Measurements from ENCODE around the gene CD247.
A peak's percentile ranks its signal among the peaks of the same experiment; 100 is the strongest.
"Not testable (repeated sequence)": the region's sequence is repeated elsewhere in the genome, so short reads cannot be mapped to it uniquely, and the experiment has no call there.

The CD247 gene

DNA sequence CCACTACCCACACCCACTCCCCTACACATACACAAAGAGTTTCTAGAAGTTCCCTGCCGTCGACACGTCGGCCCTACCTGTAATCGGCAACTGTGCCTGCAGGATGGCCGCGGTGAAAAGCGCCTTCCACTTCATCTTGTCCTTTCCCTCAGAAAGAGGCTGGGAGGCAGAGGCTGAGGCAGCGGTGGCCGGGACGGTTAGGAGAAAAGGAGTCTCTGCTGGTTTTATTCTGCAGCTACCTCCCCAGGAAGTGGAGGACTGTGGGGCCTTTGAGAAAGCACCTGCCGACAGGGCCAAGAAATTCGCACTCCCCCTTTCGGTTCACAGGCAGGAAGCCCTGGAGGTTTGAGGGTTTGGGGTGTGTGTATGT lies at the start of gene CD247:
Gene CD247, minus strand, starts transcription at position 199 of the 370 bp plus-strand sequence. Its CDS starts 64 bp downstream, at position 135.
- peak in 1 of 2 donors; percentile 49 for DNase-seq (ENCODE audit: extremely low read depth in 1 of 2, low read depth in 1 of 2)

DNA sequence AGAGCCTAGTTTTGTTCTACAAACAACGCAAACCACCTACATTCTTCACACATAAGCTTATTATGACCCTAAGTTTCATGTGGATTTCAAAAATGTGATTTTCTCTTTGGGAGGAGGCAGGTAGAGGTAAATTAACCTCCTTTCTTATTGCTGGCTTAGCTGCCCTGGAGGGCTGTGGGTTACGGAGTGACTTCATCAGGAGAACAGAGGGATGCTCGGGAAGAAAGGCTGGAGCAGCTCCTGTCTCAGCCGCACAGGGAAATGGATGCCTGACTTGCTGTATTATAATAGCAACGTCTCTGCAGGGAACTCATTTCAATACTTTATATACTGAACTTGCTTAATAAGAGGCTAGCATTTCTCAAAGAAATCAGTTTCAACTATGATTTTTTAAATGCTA lies 49.3 kb upstream of the CD247 start:
- DNase-seq (ENCODE audit: extremely low read depth in 1 of 2, low read depth in 1 of 2) = no peak

DNA sequence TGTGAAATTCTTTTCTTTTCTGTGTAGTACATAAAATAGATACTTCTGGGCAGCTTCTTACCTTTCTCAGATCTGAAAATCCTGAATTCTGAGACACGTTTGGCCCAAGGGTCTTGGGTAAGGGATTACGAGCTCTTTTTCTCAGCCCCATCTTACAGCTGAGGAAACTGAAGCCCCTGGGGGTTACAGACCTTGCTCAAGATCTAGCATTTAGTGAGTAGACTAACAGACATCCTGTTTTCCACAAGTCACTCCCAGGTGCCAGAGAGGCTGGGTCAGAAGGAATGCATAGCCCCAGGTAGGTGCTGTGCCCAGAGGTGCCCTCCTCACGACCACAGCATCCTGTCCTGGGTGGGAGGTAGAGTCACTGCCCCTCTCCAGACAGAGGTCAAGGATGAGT lies 48.4 kb upstream of the CD247 start:
- DNase-seq (ENCODE audit: extremely low read depth in 1 of 2, low read depth in 1 of 2) = no peak

DNA sequence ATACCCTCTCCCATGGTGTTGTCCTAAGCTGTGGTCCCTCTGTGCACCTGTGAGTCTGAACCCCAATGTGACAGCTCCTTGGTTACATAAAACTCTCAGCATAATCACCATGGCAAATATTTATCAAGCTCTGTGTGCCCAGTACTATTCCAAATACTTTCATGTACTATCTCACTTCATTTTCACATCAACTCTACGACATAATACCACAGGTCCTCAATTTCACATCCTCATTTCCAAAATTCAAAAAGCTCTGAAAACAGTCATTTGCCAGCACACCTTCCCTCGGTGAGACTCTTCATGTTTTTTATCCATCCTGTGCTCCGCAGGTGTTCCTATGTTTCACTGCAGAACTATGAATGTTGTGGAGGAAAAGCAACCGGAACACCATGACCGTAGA lies 47.6 kb upstream of the CD247 start:
- DNase-seq (ENCODE audit: extremely low read depth in 1 of 2, low read depth in 1 of 2) = no peak

DNA sequence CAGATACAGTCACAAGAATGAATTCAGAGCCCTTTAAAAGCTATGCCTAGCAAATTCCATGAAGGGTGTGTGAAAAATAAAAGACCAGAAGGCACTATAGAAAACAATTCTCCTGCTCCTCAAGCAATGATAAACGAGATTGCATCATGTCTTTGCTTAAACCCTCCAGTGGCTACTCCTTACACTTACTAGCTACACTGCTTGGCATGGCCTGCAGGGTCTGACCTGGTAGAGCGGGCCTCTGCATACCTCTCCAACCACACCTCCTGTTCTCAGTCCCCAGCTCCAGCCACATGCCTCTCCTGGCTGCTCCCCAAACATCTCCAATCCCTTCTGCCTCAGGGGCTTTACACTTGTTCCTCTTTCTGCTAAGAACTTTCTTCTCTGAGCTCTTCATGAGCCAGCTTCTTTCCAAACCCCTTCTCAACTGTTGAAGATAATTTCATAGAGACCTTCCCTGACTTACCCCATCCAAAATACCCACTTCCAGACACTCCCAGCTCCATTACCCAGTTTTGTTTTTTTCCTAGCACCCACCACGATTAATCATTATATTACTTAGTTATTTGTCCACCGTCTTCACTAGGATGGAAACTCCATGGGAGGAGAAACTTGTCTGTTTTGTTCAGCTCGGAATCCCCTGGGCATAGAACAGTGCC lies 46.4 kb upstream of the CD247 start:
- DNase-seq (ENCODE audit: extremely low read depth in 1 of 2, low read depth in 1 of 2) = no peak

DNA sequence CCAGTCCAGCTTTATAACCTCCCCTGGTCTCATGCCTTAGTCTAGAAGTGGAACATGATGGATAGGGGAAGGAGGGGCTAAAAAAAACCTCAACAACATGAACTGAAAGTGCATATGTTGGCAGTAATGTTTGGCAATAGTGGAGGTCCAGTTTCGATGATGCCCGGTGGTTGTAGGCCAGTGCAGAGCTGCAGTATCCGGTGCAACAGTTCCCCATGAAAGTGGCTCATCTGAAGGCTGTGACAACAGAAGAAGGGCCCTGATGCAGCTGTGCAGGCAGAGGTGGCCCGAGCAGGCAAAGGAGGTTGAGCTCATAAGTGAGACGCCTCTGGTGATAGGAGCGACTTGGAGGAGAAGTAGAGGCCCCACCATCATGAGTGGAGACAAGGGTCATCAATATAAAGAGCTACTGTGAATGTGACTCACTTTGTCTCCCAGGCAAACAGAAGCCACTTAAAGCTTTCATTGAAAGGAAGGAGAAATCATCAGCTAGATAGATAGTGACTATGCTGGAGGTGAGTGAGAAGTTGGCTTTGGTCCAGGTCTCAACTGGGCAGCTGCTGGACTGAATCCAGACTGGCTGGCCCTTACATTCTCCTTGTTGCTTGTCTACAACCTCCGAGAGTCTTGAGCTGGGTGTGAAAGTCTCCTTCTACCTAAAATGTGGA lies 45.4 kb upstream of the CD247 start:
- no peak for DNase-seq (ENCODE audit: extremely low read depth in 1 of 2, low read depth in 1 of 2)

DNA sequence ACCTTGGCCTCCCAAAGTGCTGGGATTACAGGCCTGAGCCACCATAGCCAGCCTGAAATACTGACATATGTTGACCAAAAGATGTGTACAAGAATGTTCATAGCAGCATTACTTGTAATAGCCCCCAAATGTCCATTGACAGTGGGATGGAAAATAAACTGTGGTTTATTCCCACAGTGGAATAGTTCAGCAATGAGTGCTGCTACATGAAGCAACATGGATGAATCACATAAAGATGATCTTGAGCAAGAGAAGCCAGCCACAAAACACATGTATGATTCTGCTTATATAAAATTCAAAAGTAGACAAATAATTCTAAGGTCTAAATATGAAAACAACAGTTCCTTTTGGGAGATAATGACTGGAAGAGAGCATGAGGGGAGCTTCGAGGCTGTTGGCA lies 44.4 kb upstream of the CD247 start:
- DNase-seq (ENCODE audit: extremely low read depth in 1 of 2, low read depth in 1 of 2) = no peak

DNA sequence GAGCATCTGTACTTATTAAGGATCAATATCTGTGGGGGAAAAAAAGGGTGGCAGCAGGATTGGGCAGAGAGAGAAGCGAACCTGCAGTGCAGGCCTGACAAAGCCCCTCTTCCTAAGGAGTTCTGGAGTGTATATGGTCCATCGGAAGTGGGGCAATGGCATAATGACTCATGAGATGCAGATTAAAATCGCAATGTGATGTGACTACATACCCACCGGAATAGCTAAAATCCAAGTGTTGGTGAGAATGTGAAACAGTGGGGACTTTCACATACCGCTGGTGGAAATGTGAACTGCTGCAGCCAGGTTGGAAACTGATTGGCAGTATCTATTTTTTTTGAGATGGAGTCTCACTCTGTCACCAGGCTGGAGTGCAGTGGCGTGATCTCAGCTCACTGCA lies 43.4 kb upstream of the CD247 start:
- no peak for DNase-seq (ENCODE audit: extremely low read depth in 1 of 2, low read depth in 1 of 2)

DNA sequence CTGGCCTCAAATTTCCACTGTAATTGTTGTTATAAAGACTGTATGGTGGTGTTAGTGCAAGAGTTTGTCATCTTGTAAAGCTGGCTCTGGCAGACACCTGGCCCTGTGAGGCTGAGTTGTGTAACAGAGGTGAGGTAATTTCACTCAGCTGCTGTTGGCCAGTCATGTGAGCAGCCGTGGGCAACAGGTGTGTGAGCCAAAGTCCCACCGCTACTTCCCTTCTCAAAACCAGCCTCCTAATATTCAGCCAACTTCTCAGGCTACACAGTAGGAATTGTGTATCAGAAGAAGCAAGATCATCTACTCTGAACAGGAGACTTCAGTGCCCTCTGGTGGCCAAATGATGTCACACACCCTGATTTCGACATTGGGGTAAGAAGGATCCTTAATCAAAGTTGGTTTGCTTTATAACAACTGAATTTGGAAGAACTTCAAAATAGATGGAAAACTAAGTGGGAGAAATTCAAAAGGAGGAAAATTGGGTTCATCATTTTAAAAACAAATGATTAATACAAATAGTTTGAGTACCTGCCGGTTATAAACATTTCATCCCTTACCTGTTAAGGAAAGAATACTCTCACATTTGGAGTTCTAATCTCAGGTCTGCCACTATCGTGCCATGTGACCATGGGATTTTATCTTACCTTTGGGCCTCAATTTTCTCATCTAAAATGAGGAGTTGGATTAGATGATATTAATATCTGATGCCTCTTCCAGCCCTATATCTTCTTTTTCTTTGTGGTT lies 37.8 kb upstream of the CD247 start:
- peak; percentile 29 to 64 for DNase-seq (ENCODE audit: extremely low read depth in 1 of 2, low read depth in 1 of 2)

DNA sequence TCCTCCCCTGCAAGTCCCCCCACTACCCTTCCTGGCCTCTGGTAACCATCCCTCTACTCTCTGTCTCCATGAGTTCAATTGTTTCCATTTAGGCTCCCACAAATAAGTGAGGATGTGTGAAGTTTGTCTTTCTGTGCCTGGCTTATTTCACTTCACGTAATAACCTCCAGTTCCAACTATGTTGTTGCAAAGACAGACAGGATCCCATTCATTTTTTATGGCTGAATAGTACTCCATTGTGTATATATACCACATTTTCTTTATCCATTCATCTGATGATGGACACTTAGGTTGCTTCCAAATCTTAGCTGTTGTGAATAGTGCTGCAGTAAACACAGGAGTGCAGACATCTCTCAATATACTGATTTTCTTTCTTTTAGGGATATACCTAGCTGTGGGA lies 36.7 kb upstream of the CD247 start:
- not testable (repeated sequence) for DNase-seq (ENCODE audit: extremely low read depth in 1 of 2, low read depth in 1 of 2)

DNA sequence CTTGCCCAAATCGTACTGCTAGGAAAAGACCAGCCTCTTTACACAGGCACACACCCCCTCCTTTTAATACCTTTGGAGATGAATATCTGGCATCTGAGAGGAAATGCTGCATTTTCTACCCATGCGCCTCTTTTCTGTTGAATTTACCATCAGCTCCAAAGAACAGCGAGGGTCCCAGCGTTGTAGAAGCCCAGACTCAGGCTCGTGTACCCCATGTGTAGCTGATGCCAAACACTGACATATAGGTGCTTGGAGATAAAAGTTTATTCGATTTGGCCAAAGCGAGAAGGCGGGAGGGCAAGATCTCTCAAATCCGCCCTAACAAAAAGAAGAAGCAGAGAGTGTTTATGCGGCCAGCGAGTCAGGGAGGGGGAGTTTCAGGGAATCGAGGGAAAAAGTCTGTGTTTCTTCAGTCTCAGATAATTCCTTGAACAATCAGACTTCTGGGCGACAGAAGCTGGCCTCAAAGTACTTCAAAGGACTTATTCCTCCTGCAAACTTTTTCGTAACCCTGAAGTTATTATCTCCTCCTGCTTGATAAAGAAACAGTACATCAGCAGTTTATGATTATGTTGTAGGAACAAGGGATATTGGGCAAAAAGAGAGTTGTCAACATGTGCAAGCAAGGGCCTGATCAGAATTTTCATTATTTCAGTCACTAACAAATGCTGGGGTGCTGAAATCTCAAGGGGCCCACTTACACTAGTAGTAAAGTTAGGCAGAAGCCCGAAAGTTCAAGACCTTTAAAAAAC lies 35.9 kb upstream of the CD247 start:
- no peak for DNase-seq (ENCODE audit: extremely low read depth in 1 of 2, low read depth in 1 of 2)

DNA sequence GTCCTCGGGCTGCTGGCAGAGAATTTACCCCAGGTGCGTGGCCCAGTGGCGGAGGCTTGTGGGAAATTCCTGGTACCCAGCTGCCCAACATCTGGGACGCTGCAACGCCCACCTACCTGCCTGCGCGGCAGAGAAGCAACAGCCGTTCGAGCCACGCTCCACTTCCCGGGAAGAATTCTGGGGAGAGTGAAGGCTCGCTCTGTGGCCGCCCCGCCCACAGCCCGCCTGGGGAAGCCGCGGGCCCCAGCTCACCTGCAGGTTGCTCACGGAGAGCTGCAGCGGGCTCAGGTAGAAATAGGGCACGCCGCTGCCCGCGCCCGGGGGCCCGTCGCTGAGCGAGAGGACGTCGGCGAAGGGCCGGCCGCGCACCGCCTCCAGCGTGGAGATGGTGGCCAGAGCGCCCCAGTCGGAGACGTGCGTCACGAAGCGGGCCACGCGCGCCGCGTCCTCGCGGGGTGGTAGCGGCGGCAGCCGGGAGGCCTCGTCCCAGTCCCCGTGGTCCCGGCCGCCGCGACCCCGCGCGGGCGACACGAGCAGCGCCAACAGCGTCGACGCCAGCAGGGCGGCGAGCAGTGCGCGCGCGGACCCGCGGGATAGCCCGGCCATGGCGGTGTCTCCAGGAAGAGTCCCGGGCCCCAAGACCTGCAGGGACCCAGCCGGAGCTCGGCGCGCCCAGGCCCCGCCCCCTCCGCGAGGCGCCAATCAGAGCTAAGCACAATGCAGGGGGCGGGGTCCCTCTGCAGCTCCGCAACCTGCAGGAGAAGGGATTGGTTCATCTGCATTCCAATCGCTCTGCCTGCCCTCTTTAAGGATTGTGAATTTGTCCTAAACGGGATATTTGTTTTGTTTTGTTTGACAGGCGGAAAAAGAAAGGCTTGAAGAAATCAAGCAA lies 35.1 kb upstream of the CD247 start, which contains the start of gene CREG1:
Gene CREG1, minus strand, starts transcription at position 627 of the 892 bp plus-strand sequence.
- DNase-seq (ENCODE audit: extremely low read depth in 1 of 2, low read depth in 1 of 2) = peak; percentile 78 to 83

DNA sequence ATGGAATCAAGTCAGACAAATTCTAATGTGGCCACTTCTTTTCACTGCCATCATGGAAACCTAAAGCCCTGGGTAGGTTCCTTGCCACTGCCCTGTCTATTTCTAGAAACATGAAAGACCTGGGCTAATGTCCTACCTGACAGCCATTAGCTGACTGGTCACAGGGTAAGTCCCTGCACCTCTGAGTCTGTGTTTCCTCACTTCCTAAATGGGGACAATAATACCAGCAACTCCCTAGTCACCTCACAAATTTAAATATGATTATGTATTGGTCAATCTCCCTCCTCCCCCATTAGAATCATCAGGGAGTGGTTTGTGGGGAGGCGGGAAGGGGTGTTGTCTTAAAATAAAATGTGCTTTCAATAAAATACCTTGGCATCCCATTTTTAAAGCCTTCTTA lies 33.0 kb upstream of the CD247 start:
- DNase-seq (ENCODE audit: extremely low read depth in 1 of 2, low read depth in 1 of 2) = no peak

DNA sequence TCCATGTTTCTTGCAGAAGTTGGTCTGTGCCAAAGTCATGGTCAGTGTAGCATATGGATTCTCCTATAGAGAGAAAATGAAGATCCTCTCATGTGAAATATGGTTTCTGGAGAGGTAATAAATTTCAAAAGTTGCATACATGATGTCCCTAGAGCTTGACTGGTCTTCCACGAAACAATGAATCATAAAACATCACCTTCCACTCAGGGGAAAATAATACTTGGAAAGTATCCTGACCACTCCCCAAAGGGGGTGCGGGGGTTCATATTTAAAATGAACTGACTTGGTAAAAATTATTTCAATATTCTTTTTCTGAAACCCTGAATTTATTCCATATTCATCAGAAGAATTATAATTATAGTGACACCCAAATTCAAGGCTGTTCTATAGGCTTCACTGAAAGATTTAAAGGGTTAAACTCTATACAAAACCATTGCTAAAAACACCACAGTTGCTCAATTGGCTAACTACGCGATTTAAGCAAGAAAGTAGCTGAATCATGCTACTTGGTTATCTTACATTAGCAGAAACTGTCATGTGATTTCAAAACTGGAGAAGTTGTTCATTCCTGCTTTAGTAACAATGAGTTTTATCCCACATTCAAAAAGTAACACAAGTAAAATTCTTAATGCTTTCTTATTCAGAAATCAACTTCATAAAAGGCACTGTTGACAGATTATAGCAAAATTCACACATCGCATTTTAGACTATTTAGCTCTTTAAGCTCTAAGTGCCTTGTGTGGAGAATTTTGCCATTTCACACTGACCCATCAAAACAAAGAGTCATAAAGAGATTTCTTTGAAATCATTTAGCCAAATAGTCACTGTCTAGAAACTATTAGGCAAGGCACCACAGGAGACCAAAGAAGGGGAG lies 30.0 kb upstream of the CD247 start:
- no peak for DNase-seq (ENCODE audit: extremely low read depth in 1 of 2, low read depth in 1 of 2)

DNA sequence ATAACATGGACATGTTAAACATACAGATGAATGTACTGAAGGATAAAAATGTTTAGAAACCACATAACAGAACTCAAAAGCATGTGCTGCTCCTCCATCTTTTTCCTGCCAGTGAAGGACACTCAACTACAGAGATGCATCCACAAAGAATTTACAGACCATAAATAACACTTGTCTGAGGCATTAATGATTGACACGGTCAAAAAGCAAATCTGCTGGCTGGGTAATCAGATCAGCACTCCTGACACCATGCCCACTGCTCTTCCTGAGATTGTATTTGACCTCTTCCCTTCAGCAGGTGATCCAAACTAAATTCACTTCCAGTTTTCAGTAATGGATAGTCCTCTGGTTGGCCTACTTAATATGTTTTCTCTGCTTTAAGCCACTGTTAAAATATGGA lies 28.6 kb upstream of the CD247 start:
- no peak for DNase-seq (ENCODE audit: extremely low read depth in 1 of 2, low read depth in 1 of 2)

DNA sequence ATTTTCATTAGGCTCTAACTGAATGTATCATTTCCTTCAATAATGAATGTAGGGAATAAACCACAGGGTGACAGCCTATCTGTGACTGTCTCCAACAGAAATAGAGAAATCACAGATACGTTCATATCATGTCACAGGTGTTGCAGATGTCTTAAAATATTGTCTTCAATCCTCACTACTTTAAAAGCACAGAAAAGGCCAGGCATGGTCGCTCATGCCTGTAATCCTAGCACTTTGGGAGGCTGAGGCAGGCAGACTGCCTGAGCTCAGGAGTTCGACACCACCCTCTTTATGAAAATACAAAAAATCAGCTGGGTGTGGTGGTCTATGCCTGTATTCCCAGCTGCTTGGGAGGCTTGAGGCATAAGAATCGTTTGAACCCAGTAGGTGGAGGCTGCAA lies 27.0 kb upstream of the CD247 start:
- no peak for DNase-seq (ENCODE audit: extremely low read depth in 1 of 2, low read depth in 1 of 2)

DNA sequence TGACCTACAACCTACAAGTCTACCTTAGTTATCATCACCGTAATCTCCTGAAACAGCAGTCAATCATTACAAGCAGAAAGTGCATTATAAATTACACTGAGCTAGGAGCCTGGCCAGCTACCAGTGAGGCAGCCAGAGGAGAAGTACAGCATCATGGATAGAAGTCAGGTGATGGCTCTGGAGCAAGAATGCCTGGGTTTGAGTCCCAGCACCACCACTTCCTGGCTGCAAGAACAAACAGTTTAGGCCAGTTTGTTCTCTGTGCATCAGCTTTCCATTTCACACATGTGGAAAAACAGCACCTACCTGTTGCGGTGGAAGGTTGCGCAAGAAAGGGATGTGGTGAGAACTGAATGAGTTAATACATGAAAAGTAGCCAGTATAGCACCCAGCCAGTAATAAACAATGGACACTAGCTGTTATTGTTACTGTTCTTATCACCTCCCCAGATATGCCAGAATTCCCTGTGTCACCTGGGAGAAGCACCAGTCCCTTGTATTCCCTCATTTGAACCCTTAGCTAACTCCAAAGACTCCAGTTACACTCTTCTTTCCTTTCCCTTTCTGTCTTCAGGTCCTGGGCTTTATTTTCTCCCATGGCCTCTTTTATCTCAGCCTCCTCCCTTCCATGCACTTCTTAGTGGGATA lies 26.2 kb upstream of the CD247 start:
- DNase-seq (ENCODE audit: extremely low read depth in 1 of 2, low read depth in 1 of 2) = no peak

DNA sequence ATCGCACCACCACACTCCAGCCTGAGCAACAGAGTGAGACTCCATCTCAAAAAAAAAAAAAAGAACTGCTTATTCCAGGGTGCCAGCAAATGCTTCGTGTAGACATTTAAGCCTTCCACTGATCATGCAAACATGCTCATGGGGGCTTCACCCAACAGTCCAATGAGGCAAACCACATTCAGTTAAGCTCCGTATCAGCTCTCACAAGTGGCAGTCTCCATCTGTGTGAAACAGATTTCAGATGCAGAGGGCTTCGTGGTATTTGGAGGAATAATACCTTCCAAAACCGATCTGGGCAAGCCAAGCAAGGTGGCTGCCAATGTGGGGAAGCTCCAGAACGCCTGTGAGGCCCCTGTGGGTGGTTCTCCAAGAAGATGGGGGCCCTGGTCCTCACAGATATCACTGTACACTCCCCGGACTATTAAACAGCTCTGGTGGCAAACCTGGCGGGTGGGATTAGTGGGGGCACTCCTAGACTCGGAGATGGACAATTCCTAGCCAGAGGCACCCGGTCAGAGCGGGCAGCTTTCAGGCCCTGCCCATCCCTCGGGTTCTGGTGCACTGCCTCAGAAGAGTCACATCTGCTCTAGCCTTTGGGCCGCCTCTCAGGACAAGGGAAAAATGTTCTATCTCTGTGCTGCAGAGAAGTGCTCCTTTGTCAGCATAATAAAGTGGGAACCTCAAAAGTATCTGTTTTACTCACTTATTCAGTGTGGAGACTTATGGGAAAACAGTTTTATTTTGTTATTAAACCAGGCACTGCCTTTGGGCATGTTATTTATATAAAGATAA lies 25.1 kb upstream of the CD247 start:
- no peak for DNase-seq (ENCODE audit: extremely low read depth in 1 of 2, low read depth in 1 of 2)
